GM20000 (cell line): ENCODE data around the gene MAD1L1.

Experiments
- DNase-seq: peaks from one replicate; pipeline ENCODE4 v3.0.0; 2012; ENCODE audit warnings: low spot score
- TF ChIP-seq, protein P1 (sequence below): IDR thresholded peaks from 2 replicates; pipeline ENCODE4 v1.5.1; 2012; ENCODE audit warnings: mild to moderate bottlenecking, control low read depth; ENCODE audit errors: extremely low read depth, missing control alignments

The MAD1L1 gene

DNA sequence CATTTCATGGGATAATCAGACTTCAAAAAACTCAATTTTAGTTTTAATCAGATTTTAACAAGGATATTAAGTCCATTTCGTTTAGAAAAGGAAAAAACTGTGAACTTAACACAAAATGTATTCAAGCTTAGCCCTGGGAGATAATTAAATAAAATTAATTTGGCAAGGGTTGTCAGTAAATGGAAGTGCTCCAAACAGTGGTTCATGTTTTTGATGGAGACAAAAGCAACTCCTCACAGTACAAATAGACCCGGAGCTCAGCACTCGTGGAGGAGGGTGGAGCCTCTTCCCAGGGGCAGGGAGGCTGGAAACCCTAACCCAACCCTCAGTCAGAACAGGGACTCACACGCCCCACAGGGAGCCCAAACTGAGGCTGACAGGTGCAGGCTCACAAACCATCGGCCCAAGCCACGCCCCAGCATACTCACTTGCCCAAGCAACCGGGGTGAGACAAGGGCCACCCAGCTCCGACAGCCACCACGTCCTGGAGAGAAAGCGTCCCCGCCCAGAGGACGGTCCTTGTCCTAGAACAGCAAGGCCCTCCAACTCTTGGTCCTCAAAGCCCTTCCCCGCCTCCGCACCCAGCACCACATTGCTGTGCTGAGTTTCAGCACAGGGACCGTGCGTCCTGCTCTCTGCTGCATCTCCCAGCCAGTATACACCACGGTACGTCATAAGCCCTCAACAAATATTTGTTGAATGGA is 39.8 kb downstream of the MAD1L1 start:
- TF ChIP-seq, protein P1, sequence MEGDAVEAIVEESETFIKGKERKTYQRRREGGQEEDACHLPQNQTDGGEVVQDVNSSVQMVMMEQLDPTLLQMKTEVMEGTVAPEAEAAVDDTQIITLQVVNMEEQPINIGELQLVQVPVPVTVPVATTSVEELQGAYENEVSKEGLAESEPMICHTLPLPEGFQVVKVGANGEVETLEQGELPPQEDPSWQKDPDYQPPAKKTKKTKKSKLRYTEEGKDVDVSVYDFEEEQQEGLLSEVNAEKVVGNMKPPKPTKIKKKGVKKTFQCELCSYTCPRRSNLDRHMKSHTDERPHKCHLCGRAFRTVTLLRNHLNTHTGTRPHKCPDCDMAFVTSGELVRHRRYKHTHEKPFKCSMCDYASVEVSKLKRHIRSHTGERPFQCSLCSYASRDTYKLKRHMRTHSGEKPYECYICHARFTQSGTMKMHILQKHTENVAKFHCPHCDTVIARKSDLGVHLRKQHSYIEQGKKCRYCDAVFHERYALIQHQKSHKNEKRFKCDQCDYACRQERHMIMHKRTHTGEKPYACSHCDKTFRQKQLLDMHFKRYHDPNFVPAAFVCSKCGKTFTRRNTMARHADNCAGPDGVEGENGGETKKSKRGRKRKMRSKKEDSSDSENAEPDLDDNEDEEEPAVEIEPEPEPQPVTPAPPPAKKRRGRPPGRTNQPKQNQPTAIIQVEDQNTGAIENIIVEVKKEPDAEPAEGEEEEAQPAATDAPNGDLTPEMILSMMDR = no peak

DNA sequence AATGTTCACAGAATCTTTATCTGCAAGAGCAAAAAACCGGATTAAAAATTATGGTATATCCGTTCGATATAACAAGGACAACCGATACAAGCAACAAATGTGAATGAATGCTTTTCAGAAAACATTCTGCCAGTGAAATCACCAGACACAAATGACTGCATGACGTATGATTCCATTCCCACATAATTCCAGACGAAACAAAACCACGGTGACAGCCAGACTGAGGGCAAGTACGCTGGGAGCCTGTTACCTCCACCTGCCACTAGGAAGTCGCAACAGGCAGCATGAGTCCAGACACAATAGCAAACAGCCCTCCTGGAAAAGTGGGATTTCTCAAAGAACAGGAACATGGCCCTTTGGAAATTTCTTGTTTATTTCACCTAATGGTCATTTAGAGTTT is 41.7 kb downstream of the MAD1L1 start:
- TF ChIP-seq, protein P1 = no peak
- DNase-seq = no peak

More for the DNA sequence above, 39.8 kb downstream of the MAD1L1 start:
- no peak for DNase-seq

GRCh38 chr7:2190531-2190930 is 42.2 kb downstream of the MAD1L1 start:
- TF ChIP-seq, protein P1 = no peak
- DNase-seq = no peak

DNA sequence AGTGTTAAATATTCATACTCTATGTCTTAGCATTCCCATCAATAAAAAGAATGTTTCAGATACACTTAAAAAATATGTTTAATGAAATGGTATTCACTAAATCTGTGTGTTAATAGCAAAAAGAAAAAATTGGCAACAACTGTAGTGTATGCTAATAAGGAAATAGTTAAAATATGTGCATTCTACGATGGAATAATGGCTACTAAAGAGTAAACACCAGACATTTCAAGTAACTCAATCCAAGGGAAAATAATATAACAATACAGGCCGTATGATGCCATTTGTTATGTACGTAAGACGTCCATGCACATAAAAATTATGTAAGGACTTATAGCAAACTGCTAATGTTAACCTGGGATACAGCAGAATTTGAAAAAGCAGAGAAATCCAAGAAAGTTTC is 46.6 kb downstream of the MAD1L1 start:
- no peak for DNase-seq
- TF ChIP-seq, protein P1 = no peak

DNA sequence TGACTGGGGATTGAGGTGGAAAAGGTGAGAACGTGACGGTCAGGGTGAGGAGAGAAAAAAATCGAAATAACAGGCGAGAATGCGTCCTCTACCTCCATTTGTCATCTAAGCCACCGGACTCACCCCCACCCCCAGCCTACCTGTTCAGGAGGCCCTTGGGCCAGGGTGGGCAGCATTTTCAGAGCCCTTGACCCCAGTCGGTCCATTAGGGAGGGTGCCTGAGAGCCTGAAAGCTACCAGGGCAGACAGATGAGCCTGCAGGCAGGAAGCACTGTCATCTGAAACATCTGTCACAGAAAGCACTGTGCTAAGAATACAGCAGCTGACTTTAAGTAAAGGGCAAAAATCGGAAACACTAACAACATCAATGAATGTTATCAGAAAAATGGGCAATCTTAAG is 47.0 kb downstream of the MAD1L1 start:
- DNase-seq = no peak
- TF ChIP-seq, protein P1 = no peak

GRCh38 chr7:2182461-2182860 is 50.3 kb downstream of the MAD1L1 start:
- DNase-seq = no peak
- TF ChIP-seq, protein P1 = no peak

GRCh38 chr7:2181077-2181854 is 51.5 kb downstream of the MAD1L1 start:
- DNase-seq = no peak

More at GRCh38 chr7:2181077-2181854, 51.5 kb downstream of the MAD1L1 start:
- TF ChIP-seq, protein P1 = no peak
